Left lung (tissue), 10 donors: ENCODE results near the gene ERF. TPM values are rescaled to one million over a fixed set of nuclear protein-coding genes. Genes with fewer than 3 reads are reported as not detected.
"Not testable (repeated sequence)": the region's sequence is repeated elsewhere in the genome, so short reads cannot be mapped to it uniquely, and the experiment has no call there.

ENCODE experiments used
- ATAC-seq: fragments of 200-7000 bp; cut with Tn5 transposase; one replicate; pipeline ENCODE4 v1.9.1; 2020; ENCODE audit warnings: moderate library complexity
- DNase-seq, 4 donors: peaks; one replicate each; pipeline ENCODE4 v3.0.0-alpha.2; 2013 to 2020
- H3K27ac ChIP-seq, 2 donors: fragments of 200-600 bp; sonication (generic) in 1 of 2; one replicate each; pipeline versions ENCODE4 v1.5.0 to v1.8.0; 2020 to 2021
- H3K27me3 ChIP-seq, 2 donors: fragments of 200-600 bp; sonication (generic) in 1 of 2; one replicate each; pipeline versions ENCODE4 v1.5.0 to v1.8.0; 2020 to 2021
- H3K36me3 ChIP-seq, 2 donors: fragments of 200-600 bp; sonication (generic) in 1 of 2; one replicate each; pipeline versions ENCODE4 v1.5.0 to v1.8.0; 2020 to 2021
- H3K4me1 ChIP-seq, 2 donors: fragments of 200-600 bp; one replicate each; pipeline ENCODE4 v1.8.0; 2021
- H3K4me3 ChIP-seq, 2 donors: fragments of 200-600 bp; sonication (generic) in 1 of 2; one replicate each; pipeline versions ENCODE4 v1.5.0 to v1.8.0; 2020 to 2021; ENCODE audit warnings: mild to moderate bottlenecking in 1 of 2
- H3K9me3 ChIP-seq, 2 donors: fragments of 200-600 bp; sonication (generic) in 1 of 2; one replicate each; pipeline versions ENCODE4 v1.5.0 to v1.8.0; 2020 to 2021
- CTCF ChIP-seq, 2 donors: fragments of 200-600 bp; sonication (generic) in 1 of 2; IDR thresholded peaks; one replicate each; pipeline versions ENCODE4 v1.5.0 to v1.8.0; 2021; ENCODE audit warnings: antibody characterized with exemption in 2 of 2
- intact Hi-C, 2 donors: fragments of 100-400 bp; cut with DNase I; formaldehyde crosslinking; loops; one replicate each; pipeline versions ENCODE4 v1.11.2 to v1.14.2; 2022
- polyA plus RNA-seq, 6 donors: library from polyadenylated mRNA; unstranded; fragments of 120-200 nt; gene quantifications; one replicate each; pipeline ENCODE4 v1.2.1, GENCODE V29; 2013; ENCODE audit not compliant: insufficient read length in 6 of 6
- total RNA-seq, 2 donors: library from RNA; stranded (reverse); fragmentation: NEBNext Ultra II Directional; extraction: Animal tissue kit (Norgen Biotek cat#: 25700); gene quantifications; one replicate each; pipeline ENCODE4 v1.2.1, GENCODE V29; 2021
- donor health status: DM: no; HTN: yes; CAD: no.
- donor health status: DM: no; HTN: no; CAD: no.

ERF gene
- total and polyA plus RNA-seq, 8 donors: 42.9 to 56.4 (median 48.9) TPM

- Histone ChIP-seq H3K4me1 (peaks cover 10 to 39% of the 10 kb centered on the region in 2 donors), H3K27ac (peak overlapping the region; percentile 86 to 92)
- intact Hi-C loops: no loop called here
These were observed 14.8 kb upstream of the ERF start for GRCh38 chr19:42269478-42270345.

GRCh38 chr19:42268704-42269477 lies 14.0 kb upstream of the ERF start, which contains the start of gene CIC:
TSS of gene CIC (plus strand) at chr19:42269252. CDS start at chr19:42271784, 2,532 bp downstream.
- H3K9me3 ChIP-seq: no peaks in the 10 kb centered on the region
- TF ChIP-seq CTCF (IDR thresholded peaks at IDR 0.05): no peak
- H3K36me3 ChIP-seq: peaks cover 0 to 23% of the 10 kb centered on the region in 2 donors
- peak within 1 kb of the TSS; percentile 94 to 96 for H3K27ac ChIP-seq
- ATAC-seq: peak; percentile 86
- peak within 1 kb of the TSS; percentile 46 to 60 for H3K4me3 ChIP-seq
- H3K27me3 ChIP-seq: no peaks in the 10 kb centered on the region
- peaks cover 7 to 35% of the 10 kb centered on the region in 2 donors for H3K4me1 ChIP-seq
- peak; percentile 97 to 100 (median 100) for DNase-seq
- intact Hi-C loops: no loop called here

More at GRCh38 chr19:42269478-42270345, 14.8 kb upstream of the ERF start:
- ATAC-seq (no peak), DNase-seq (peak in 2 of 4 donors; percentile 35 to 77)
- peak overlapping the region; percentile 39 to 60 for H3K4me3 ChIP-seq
- no peak for TF ChIP-seq CTCF (IDR thresholded peaks at IDR 0.05)
- H3K36me3 ChIP-seq: peaks cover 0 to 31% of the 10 kb centered on the region in 2 donors
- H3K9me3 ChIP-seq: no peaks in the 10 kb centered on the region
- H3K27me3 ChIP-seq: no peaks in the 10 kb centered on the region

GRCh38 chr19:42268142-42268703 lies 13.3 kb upstream of the ERF start:
- no peak for TF ChIP-seq CTCF (IDR thresholded peaks at IDR 0.05)
- H3K9me3 ChIP-seq: no peaks in the 10 kb centered on the region
- H3K4me1 ChIP-seq: peaks cover 7 to 35% of the 10 kb centered on the region in 2 donors
- ATAC-seq: peak; percentile 82
- H3K36me3 ChIP-seq: peaks cover 0 to 16% of the 10 kb centered on the region in 2 donors
- peak; percentile 96 to 100 (median 100) for DNase-seq
- intact Hi-C loops: no loop called here
- peak overlapping the region; percentile 94 to 96 for H3K27ac ChIP-seq
- no peaks in the 10 kb centered on the region for H3K27me3 ChIP-seq
- H3K4me3 ChIP-seq: peak overlapping the region; percentile 46 to 60

GRCh38 chr19:42267644-42268141 lies 12.8 kb upstream of the ERF start:
- TF ChIP-seq CTCF (IDR thresholded peaks at IDR 0.05): no peak
- H3K36me3 ChIP-seq: peaks cover 0 to 11% of the 10 kb centered on the region in 2 donors
- H3K4me1 ChIP-seq: peaks cover 7 to 35% of the 10 kb centered on the region in 2 donors
- H3K27ac ChIP-seq: peak overlapping the region; percentile 94 to 96
- ATAC-seq (no peak), DNase-seq (peak in 1 of 4 donors; percentile 32)
- H3K27me3 ChIP-seq: no peaks in the 10 kb centered on the region
- H3K9me3 ChIP-seq: no peaks in the 10 kb centered on the region
- H3K4me3 ChIP-seq: peak overlapping the region; percentile 35 to 60
- intact Hi-C loops: no loop called here

- H3K27me3 ChIP-seq, intact Hi-C loops, H3K9me3 ChIP-seq, DNase-seq, H3K36me3 ChIP-seq, H3K4me3 ChIP-seq, ATAC-seq: not testable (repeated sequence)
- Histone ChIP-seq H3K4me1 (peaks cover 7 to 33% of the 10 kb centered on the region in 2 donors), H3K27ac (peak overlapping the region in 1 of 2 donors; percentile 96)
These were observed 12.1 kb upstream of the ERF start for GRCh38 chr19:42266928-42267603.

- H3K36me3 ChIP-seq, H3K9me3 ChIP-seq, ATAC-seq, H3K27me3 ChIP-seq, DNase-seq, H3K27ac ChIP-seq, H3K4me3 ChIP-seq, intact Hi-C loops: not testable (repeated sequence)
- H3K4me1 ChIP-seq: peaks cover 6 to 23% of the 10 kb centered on the region in 2 donors
These were observed 11.2 kb upstream of the ERF start for GRCh38 chr19:42266105-42266504.
